Activated T-cell treated with anti-CD3 and anti-CD28 coated beads, Interleukin-2, amount 50 U/mL, for 1 hour (primary cell): ENCODE measurements around the gene PHF2.

Experiments used
- DNase-seq: peaks from one replicate; pipeline ENCODE4 v3.0.0-alpha.2; 2020

The PHF2 gene

GRCh38 chr9:93569621-93570174 lies 6.7 kb upstream of the PHF2 start:
- no peak for DNase-seq

DNA sequence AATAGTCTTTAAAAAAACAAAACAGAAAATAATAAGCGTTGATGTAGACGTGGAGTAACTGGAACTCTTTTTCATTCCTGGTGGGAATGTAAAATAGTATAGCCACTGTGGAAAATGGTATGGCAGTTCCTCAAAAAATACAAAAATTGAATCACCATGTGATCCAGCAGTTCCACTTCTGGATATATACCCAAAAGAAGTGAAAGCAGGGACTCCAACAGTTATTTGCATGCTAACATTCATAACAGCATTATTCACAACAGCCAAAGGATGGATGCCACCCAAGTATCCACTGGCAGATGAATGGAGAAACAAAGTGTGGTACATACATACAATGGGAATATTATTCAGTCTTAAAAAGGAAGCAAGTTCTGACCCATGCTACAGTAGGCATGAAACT lies 4.2 kb upstream of the PHF2 start:
- no peak for DNase-seq

GRCh38 chr9:93572636-93573515 lies 3.5 kb upstream of the PHF2 start:
- no peak for DNase-seq

- no peak for DNase-seq
Measured at GRCh38 chr9:93573516-93573828, 2.9 kb upstream of the PHF2 start.

DNA sequence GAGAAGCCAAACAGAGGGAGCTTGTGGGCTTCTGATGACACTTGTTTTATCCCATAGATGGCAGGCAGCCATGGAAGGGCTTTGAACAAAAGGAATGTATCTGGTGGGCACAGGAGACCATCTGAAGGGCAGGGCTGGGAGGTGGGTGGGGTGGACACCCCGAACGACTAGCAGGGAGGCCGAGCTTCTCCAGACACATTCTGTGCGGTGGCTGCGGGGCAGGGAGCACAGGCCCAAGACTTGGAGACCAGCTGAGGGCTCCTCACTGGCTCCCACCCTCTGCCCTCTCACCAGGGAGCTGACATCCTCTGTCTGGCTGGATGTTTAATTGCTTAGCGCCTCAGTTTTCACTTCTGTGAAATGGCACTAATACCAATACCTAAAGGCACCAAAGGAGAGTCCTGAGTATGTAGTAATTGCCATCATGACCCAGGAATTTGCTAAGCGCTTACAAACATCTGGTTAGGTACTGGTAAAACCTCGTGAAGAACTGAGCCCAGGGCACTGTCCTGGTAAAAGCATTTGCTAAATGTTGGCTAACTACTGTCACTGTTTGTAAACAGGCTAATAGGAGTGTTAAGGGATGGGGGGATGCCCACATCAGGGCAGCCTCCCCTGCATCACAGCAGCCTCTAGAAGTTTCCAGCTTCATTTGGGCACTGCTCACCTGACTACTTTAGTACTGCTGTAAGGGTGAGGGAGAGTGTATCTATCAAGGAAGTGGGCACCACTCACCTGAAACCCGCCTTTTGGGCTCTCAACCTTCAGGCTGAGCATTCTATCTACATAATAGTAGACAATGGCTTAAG lies 2.1 kb upstream of the PHF2 start:
- no peak for DNase-seq

DNA sequence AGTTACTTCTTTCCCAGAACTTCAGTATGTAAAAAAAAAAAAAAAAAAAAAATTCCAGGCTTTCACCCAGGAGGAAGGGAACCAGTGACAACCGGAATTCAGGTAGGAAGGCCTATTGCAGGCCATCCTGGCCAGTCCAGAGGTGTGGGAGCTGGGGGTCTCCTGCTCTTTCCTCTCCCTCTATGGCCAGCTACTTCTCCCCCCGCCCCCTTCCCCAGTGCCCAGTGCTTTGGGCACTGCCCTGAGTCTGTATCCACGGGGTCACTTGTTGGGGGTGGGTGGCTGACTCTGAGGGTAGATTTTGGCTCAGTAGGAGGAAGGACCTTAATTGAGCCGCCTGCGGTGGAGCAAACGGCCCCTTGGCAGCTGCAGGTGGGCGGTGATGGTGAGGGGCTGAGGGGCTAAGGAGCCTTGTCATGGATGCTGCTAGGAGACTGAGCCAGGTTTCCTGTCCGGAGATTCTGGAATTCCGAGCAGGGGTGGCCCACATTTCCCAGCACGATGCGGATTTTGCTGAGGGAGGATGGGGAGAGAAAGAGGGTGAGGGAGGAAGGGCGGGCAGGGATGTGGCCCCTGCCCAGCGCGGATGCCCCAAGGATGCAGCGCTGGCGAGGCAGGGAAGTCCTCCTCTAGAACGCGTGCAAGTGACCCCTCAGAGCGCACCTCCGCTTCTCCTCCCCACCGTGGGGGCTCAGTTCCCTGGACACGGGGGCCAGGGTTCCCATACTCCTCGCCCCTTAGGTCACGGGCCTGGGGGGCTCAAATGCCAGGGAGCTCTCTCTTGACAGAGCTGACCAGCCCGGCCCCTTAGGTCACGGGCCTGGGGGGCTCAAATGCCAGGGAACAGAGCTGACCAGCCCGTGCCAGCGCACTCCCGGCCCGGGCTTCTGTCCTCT lies 1.2 kb upstream of the PHF2 start:
- no peak for DNase-seq

GRCh38 chr9:93575796-93576257 lies 557 bp upstream of the PHF2 start:
- peak; percentile 71 for DNase-seq

DNA sequence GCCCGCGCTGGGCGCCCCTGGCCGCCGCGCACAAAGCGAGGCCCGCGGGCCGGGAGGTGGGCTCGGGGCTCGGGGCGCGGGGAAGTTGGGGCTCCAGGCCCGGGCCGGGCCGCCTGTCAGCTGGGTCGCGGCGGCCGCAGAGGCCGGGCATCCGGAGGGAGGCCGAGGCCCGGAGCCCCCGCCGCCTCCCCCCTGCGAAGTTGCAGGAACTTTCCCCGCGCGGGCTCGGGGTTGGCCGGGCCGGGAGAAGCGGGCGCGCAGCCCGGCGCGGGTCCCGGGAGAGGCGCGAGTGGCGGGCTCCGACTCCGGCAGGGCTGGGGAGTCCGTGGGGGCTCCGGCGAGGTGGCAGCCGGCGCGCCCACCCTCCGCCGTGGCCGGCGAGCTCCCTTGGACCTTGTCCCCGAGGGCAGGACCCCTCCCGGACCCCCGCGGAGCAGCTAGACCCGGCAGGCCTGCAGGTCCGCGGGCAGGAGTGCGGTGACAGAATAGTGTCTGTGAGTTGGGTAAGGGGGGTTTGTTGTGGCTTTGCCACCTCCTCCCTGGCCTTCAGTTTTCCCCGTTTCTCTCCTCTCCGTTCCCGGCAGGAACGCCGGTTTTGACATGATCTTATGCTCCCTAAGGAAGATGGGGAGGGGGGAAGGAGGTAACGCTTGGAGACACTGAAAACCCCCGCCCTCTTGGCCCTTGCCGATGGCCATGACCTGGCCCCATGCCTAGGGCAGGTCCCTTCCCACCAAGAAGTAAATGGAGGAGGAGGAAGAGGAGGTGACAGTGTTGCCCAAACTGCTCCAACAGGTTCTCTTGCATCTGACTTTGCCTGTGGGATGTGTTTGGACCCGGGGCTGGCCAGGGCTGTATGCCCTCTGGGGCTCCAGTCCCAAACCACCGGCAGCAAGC lies 942 bp downstream of the PHF2 start:
- DNase-seq: peak; percentile 61

DNA sequence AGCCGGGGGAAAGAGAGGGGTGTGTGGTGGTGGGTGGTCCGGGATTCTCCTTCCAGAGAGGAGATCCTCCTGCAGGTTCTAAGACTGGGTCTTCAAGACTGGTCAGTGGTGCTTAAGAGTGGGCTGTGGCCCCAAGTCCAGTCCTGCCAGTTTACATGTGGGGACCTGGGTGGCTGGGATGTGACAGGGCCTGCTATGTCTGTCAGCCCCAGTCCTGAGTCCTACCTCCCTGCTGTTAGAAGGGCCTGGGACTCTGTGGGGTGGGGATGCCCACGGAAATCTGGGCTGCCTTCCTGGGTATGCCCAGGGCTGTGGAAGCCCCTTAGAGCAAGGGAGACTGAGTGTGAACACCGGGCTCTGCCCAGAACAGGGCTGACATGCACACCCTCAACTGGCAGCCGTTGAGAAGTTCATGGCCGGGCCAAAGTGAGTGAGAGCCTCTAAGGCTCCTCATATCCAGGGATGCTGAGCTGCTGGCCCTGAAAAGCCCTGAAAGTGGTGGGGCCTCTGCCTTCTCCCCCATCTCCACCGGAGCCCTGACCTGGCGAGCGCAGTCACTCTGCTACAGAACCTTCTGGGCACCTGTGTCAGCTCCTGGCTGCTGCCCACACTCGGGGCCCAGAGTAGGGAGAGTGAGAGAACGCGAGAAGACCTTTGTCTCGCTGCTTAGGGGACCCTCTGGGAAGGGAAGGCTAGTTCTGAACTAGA lies 1.7 kb downstream of the PHF2 start:
- no peak for DNase-seq

- no peak for DNase-seq
Measured at GRCh38 chr9:93578844-93579243, 2.5 kb downstream of the PHF2 start.

DNA sequence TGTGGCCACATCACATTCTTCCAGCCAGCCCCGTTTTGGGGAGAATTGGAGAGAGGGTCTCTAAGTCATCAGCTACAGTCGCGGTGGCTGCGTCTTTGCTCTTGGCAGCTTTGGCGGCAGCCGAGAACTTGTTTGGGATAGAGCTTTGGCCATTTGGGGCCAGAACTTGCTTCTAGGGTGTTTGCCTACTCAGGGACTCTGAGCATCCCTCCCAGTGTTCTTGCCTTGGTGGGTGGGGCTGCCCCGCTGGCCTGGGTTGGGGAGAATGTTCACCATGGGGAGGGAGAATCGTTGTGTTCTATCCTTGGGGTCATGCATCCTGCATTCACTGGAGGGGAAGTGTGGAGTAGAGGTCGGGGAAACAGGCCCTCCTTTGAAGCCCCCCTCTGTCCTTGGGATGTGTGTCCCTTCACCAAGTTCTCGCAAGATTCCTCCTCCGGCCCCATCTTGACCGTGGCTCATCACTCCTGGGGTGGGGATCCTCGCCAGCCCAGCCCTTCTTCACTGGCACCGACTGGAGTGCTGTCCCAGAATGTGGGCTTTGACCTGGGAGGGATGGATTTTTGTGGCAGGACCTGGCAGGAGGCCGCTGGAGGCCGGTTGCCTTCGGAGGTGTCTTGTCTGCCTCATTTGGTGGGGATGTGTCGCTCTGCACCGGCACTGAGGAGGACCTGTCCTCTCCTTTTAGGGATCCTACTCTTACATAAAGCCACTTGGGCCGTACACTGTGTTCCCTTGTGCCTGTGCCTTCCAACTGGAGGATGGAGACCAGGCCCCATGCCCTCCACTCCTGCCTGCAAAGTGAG lies 3.5 kb downstream of the PHF2 start:
- DNase-seq: no peak

DNA sequence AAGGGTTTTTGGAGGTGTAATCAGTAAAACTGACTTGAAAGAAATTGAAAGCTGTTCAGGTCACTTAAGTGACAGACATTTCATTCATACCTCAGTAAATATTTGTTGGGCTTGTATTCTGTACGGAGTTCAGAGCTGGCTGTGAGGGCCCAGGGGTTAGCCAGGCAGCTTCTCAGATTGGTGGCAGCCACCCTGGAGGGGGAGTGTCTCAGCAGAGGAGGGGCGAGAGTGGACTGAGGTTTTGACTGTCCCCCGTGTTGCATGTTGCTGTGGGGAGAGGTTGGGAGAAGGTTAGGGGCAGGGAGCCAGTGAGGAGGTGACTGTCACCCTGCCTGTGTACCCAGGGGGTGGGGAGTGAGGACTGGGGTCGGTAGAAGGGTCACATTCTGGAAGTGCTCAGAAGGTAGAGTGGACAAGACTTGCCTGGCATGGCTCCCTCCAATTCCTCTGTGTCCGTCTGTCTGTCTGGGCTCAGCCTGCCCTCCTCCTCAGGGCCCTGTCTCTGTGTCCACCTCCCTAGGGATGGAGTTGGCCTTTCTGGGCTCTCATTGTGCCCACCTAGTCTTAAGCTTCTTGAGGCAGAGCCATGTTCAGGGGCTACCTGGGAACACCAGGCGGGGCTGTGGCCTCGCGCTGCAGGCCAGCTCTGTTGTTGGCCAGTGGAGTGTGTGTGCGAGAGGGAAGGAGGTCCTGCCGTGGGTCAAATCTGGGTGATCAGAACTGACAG lies 4.4 kb downstream of the PHF2 start:
- no peak for DNase-seq

GRCh38 chr9:93582115-93582514 lies 5.7 kb downstream of the PHF2 start:
- no peak for DNase-seq

- DNase-seq: no peak
Measured at GRCh38 chr9:93582550-93582949, 6.2 kb downstream of the PHF2 start.

- DNase-seq: no peak
Measured at GRCh38 chr9:93585259-93585658, 8.9 kb downstream of the PHF2 start.

DNA sequence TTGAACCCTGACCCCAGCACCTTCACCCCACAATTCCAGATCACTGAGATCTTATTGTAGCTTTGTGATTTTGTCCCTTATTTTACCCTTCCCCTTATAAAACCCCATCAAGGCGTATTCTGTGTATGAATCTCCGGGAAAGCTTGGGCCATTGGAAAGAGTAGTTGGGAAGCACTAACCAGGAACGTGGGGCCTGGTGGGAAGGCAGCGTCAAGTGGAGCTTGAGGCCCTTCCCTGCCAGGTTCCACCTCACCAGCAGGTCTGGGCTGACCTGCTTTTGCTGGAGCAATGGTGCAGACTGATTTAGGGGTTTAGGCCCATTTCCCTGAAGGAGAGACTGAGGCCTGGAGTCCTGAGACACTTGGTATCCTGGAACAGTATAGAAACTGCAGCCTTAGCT lies 9.3 kb downstream of the PHF2 start:
- no peak for DNase-seq

GRCh38 chr9:93586290-93587057 lies 10.1 kb downstream of the PHF2 start:
- DNase-seq: no peak

GRCh38 chr9:93587284-93587650 lies 10.9 kb downstream of the PHF2 start:
- DNase-seq: no peak
